Dermis lymphatic vessel endothelial cell (primary cell): ENCODE results near the gene FA2H. TPM values are rescaled to one million over a fixed set of nuclear protein-coding genes. Genes with fewer than 3 reads are reported as not detected.

Experiments
- total RNA-seq: library from RNA; depleted of rRNA; stranded (reverse); fragments of >200 nt; gene quantifications from 2 replicates; pipeline ENCODE4 v1.2.1, GENCODE V29; 2014

The FA2H gene, protein sequence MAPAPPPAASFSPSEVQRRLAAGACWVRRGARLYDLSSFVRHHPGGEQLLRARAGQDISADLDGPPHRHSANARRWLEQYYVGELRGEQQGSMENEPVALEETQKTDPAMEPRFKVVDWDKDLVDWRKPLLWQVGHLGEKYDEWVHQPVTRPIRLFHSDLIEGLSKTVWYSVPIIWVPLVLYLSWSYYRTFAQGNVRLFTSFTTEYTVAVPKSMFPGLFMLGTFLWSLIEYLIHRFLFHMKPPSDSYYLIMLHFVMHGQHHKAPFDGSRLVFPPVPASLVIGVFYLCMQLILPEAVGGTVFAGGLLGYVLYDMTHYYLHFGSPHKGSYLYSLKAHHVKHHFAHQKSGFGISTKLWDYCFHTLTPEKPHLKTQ
- not detected in 2 replicates for total RNA-seq

DNA sequence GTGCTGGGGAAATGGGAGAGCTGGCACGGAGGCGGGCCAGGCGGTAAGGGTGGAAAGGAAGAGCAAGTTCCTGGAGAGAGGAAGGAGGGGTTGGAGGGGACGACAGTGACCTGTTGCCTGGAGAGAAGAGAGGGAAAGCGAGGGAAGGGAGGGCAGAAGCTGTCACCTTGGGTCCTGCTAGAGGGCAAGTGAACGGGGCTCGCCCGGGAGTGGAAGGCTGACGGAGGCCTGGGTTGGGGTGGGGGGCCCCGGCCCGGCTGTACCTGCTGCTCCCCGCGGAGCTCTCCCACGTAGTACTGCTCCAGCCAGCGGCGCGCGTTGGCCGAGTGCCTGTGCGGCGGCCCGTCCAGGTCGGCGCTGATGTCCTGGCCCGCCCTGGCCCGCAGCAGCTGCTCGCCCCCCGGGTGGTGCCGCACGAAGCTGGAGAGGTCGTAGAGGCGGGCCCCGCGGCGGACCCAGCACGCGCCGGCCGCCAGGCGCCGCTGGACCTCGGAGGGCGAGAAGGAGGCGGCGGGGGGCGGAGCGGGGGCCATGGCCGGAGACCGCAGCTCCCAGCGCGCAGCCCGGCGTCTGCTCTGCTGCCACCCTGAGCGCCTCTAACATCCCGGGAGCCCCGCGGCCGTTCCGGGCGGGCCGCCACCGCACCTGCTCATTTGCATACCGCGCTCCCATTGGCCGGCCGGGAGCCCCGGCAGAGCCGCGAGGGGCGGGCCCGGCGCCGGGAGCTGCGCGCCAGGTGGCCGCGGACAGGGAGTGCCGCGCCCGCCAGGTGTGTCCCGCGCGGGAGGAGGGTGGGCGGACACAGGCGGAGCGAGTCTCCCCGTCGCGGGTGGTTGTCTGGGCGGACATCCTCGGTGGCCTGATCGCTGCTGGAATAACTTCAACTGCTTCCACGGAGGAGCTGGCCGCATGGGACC is at the start of gene FA2H:
FA2H (minus strand) TSS at position 598 of the 917 bp plus-strand sequence; CDS start at position 533, 65 bp downstream.

DNA sequence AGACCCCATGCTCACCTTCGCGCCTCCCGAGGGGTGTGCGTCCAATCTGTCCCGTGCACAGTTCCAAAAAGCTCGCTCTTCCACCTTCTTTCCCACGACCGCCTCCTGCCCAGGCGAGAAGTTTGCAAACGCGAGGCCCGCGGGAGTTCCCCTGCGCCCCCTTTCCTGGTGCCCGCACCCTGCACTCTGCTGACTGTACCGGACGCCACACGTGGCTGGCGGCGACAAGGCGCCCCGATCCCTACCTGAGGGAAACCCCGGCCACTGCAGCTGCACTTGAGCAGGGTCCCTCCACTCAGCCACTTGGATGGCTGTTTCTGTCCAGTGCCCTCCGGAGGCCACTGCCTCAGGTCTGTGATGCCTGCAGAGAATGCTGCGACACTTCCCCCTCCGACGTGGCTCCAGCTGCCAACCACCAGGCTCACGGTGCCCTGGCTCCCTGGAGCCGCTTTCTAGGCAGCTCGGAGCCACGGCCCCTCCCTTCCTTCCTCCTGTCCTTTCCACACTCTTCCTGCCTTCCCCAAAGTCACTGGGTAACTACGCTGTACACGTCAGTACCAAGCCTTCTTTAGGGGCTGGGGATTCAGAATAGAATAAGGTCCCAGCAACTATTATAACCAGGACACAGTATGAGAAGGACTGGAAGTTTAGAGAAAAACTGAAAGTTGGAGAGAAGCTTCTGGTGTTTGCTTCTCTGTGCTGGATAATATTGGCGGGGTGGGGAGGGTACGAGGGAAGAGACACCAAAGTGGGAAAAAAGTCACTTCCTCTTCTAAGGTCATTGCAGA is 74.0 kb downstream of the FA2H start, which contains the start of gene MLKL:
MLKL (minus strand) TSS at position 425 of the 788 bp plus-strand sequence. CDS start 5,105 bp downstream, outside the sequence.

DNA sequence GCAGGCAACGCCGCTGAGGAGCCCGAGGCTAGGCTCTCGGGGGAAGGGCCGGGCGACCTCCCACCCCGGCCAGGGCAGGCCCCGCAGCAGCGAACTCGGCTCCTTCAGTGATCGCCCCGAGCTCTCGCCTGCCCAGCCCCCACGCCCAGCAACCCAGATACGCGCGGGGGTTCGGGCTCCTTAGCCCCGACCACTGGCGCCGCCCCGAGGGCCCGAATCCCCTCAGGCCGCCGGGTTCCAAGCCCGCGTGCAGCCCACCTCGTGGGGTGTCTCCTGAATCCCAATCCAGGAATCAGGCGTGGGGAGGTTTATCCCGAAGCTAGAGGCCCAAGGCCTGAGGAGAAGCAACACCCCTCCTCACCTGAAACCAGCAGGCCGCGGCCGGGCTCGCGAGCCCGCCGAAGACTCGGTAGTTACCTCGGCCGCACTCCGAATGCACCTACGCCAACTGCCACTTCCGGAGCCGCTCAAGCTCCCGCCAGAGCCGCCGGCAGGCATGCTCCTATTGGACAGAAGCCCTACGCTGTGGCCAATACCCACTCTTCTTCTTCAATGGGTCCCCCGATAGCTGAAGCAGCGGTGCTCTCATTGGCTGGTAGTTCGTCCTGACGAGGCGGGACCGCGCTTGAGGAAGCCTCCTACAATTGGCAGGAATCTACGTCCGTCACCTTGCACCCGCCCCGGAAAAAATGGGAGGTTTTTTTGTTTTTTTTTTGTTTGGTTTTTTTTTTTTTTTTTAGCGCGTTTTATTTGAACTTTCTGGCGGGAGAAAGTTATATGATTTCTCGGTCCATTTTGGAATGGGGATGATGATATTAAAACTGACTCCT is 108.0 kb downstream of the FA2H start, which contains the start of gene RFWD3:
RFWD3 (minus strand) TSS at position 453 of the 830 bp plus-strand sequence. CDS start 5,428 bp downstream, outside the sequence.

Other genes with a start within 250 kb of the FA2H start
- 79.8 and 115 TPM in 2 replicates for gene GLG1, start 167.7 kb downstream of the FA2H start, total RNA-seq
- 14.8 and 22.1 TPM in 2 replicates for gene RFWD3, start 107.9 kb downstream of the FA2H start, total RNA-seq
- 8.6 and 16.8 TPM in 2 replicates for gene MLKL, start 74.0 kb downstream of the FA2H start, total RNA-seq
- 11.9 and 13.4 TPM in 2 replicates for gene WDR59, start 210.3 kb upstream of the FA2H start, total RNA-seq
- 9.0 and 10.8 TPM in 2 replicates for gene ZNRF1, start 224.2 kb upstream of the FA2H start, total RNA-seq